DOHH2 (cell line): Measurements from ENCODE around the gene CAMKMT.

Experiments used
- H3F3A ChIP-seq: fragments of 200-600 bp; sonication (generic), shearing (Covaris generic); 2 replicates; pipeline ENCODE4 v1.6.0; 2016; ENCODE audit warnings: antibody characterized with exemption, mild to moderate bottlenecking; ENCODE audit not compliant: control insufficient read depth, insufficient read depth
- H3K27ac ChIP-seq: fragments of 200-600 bp; sonication (generic); 2 replicates; pipeline ENCODE4 v1.5.1; 2014; ENCODE audit warnings: low read depth, mild to moderate bottlenecking, low read length, moderate library complexity
- H3K27me3 ChIP-seq: fragments of 200-600 bp; sonication (generic); 2 replicates; pipeline ENCODE4 v1.6.1; 2014; ENCODE audit warnings: mild to moderate bottlenecking, low read length, mixed read lengths; ENCODE audit not compliant: control insufficient read depth
- H3K36me3 ChIP-seq: fragments of 200-600 bp; sonication (generic); 2 replicates; pipeline ENCODE4 v1.6.1; 2014; ENCODE audit warnings: mild to moderate bottlenecking, low read length, moderate library complexity, mixed read lengths; ENCODE audit not compliant: control insufficient read depth
- H3K4me1 ChIP-seq: fragments of 200-600 bp; sonication (generic); 2 replicates; pipeline ENCODE4 v1.6.1; 2014; ENCODE audit warnings: mild to moderate bottlenecking, low read length, mixed read lengths; ENCODE audit not compliant: control insufficient read depth
- H3K4me2 ChIP-seq: fragments of 200-600 bp; sonication (generic); 2 replicates; pipeline ENCODE4 v1.6.0; 2014; ENCODE audit warnings: mild to moderate bottlenecking, low read length, moderate library complexity
- H3K4me3 ChIP-seq: fragments of 200-600 bp; sonication (generic); 2 replicates; pipeline ENCODE4 v1.5.1; 2014; ENCODE audit warnings: mild to moderate bottlenecking, low read length, mixed read lengths
- H3K79me2 ChIP-seq: fragments of 200-600 bp; sonication (generic); 2 replicates; pipeline ENCODE4 v1.6.1; 2014; ENCODE audit warnings: mild to moderate bottlenecking, low read length, mixed read lengths; ENCODE audit not compliant: control insufficient read depth
- H3K9me2 ChIP-seq: fragments of 200-600 bp; sonication (generic); replicated peaks from 2 replicates; pipeline ENCODE4 v1.6.1; 2014; ENCODE audit warnings: mild to moderate bottlenecking, low read length, mixed read lengths; ENCODE audit not compliant: control insufficient read depth
- H3K9me3 ChIP-seq: fragments of 200-600 bp; sonication (generic); 2 replicates; pipeline ENCODE4 v1.6.1; 2014; ENCODE audit warnings: antibody characterized with exemption, low read length, mixed read lengths; ENCODE audit not compliant: control insufficient read depth, insufficient read depth
- H4K20me1 ChIP-seq: fragments of 200-600 bp; sonication (generic); 2 replicates; pipeline ENCODE4 v1.6.0; 2014; ENCODE audit warnings: low read depth, mild to moderate bottlenecking, antibody characterized with exemption, low read length, moderate library complexity; ENCODE audit not compliant: control insufficient read depth, insufficient read depth
- EZH2phosphoT487 ChIP-seq: fragments of 200-600 bp; sonication (generic); IDR thresholded peaks from 2 replicates; pipeline ENCODE4 v1.6.1; 2017; ENCODE audit warnings: borderline replicate concordance, mild to moderate bottlenecking, antibody characterized with exemption, low read length, moderate library complexity, mixed read lengths
- TF ChIP-seq, protein P1 (sequence below): fragments of 200-600 bp; sonication (generic); IDR thresholded peaks from one replicate; pipeline ENCODE4 v1.5.1; 2014; ENCODE audit warnings: antibody characterized with exemption, mild to moderate bottlenecking, low read depth, low read length; ENCODE audit not compliant: poor library complexity, severe bottlenecking

CAMKMT gene

DNA sequence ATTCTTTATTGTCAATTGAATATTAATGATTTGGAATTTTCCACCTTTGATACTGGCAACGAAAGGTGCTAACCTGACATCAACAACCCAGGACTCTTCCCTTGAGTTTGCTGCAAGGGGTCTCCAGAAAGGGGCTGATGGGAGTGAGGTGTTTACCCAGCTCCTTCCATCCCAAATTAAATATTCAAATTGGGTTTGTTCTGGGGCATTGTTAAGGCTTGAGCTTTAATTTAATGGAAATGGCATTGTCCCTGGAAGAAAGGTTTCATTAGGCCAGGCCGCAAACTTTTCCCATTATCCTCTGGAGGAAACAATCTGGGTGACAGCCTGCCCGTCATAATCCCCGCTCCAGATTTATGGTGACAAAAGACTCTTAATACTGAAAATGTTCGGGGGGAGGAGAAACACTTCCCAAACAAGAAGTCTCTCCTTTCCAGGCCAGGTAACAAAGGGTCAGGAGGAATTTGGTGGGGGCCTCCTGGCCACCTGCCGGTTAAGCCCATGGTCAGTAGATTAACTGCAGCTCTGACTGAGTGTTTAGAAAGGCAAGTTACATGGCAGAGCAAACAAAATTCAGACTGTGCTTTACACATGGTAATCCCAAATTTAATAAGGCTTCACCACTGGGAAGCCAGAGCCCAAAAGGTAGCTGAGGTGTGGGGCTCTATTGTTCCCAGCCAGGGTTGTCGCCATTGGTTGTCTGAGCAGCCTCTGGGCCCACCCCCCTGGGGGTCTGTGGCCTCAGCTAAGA is 428.4 kb downstream of the CAMKMT start:
- TF ChIP-seq, protein P1, sequence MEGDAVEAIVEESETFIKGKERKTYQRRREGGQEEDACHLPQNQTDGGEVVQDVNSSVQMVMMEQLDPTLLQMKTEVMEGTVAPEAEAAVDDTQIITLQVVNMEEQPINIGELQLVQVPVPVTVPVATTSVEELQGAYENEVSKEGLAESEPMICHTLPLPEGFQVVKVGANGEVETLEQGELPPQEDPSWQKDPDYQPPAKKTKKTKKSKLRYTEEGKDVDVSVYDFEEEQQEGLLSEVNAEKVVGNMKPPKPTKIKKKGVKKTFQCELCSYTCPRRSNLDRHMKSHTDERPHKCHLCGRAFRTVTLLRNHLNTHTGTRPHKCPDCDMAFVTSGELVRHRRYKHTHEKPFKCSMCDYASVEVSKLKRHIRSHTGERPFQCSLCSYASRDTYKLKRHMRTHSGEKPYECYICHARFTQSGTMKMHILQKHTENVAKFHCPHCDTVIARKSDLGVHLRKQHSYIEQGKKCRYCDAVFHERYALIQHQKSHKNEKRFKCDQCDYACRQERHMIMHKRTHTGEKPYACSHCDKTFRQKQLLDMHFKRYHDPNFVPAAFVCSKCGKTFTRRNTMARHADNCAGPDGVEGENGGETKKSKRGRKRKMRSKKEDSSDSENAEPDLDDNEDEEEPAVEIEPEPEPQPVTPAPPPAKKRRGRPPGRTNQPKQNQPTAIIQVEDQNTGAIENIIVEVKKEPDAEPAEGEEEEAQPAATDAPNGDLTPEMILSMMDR = no peak
- no peak for TF ChIP-seq EZH2phosphoT487
- Histone ChIP-seq H3K27me3 (no peaks in the 10 kb centered on the region; the same call in 1 of the 2 replicates), H3K4me2 (no peak overlapping the region), H3K4me3 (no peak overlapping the region), H3K27ac (no peak overlapping the region), H3K36me3 (no peaks in the 10 kb centered on the region), H3K79me2 (no peaks in the 10 kb centered on the region), H3F3A (no peaks in the 10 kb centered on the region), H3K9me2 (no peaks in the 10 kb centered on the region), H4K20me1 (no peaks in the 10 kb centered on the region), H3K4me1 (no peaks in the 10 kb centered on the region), H3K9me3 (no peaks in the 10 kb centered on the region)

DNA sequence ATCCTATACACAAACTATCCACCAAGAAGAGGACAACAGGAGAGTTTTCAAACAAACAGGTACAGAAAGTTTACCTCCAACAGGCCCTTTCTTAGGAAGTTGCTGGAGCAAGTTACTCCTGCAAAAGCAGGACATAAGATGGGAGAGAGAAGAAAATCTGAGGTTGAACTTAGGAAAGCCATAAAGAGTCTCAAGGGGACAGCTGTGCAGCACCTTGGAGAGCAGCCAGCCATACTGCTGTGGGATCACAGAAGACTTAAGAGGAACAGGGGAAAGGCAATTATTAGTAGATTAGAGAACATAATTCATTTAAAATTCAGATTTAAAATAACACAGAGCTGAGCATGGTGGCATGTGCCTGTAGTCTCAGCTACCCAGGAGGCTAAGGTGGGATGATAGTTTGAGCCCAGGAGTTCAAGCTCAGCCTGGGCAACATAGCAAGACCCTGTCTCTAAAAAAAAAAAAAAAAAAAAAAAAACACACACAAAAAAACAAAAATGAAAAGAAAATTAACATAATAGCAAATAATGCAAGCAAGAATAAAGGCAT is 431.6 kb downstream of the CAMKMT start:
- TF ChIP-seq, protein P1 = no peak
- TF ChIP-seq EZH2phosphoT487 = no peak
- Histone ChIP-seq H3K9me2 (no peaks in the 10 kb centered on the region), H3K4me1 (no peaks in the 10 kb centered on the region), H3K9me3 (no peaks in the 10 kb centered on the region), H4K20me1 (no peaks in the 10 kb centered on the region), H3K27me3 (no peaks in the 10 kb centered on the region; the same call in 1 of the 2 replicates), H3K36me3 (no peaks in the 10 kb centered on the region), H3K79me2 (no peaks in the 10 kb centered on the region), H3F3A (no peaks in the 10 kb centered on the region), H3K27ac (no peak overlapping the region), H3K4me3 (no peak overlapping the region), H3K4me2 (no peak overlapping the region)

DNA sequence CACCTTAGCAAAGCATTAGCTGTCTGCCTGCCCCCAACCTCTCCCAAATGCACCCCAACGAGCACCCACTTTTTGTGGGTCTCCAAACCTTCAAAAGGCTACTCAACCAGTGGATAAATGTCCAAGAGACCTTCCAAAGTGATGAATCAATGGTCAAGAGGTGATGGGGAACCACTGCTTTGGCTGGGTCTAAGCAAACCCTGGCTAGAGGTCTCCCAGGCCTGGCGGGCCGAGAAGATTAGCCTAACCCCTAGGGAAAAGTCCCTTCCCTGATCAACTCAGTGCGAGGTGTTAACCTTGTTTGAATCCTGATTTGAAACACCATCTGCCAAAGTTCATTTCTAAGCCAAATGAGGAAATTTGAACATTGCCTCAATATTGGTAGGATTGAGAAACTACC is 435.0 kb downstream of the CAMKMT start:
- Histone ChIP-seq H3K79me2 (no peaks in the 10 kb centered on the region), H4K20me1 (no peaks in the 10 kb centered on the region), H3K9me3 (no peaks in the 10 kb centered on the region), H3K4me2 (no peak overlapping the region), H3K27me3 (no peaks in the 10 kb centered on the region; the same call in 1 of the 2 replicates), H3K4me3 (no peak overlapping the region), H3K4me1 (no peaks in the 10 kb centered on the region), H3K36me3 (no peaks in the 10 kb centered on the region), H3K9me2 (no peaks in the 10 kb centered on the region), H3K27ac (no peak overlapping the region), H3F3A (no peaks in the 10 kb centered on the region)
- no peak for TF ChIP-seq EZH2phosphoT487
- TF ChIP-seq, protein P1 = no peak
